HAP-1 (cell line): ENCODE data around the gene SPTLC2.
"Not testable (repeated sequence)": the region's sequence is repeated elsewhere in the genome, so short reads cannot be mapped to it uniquely, and the experiment has no call there.

Experiments
- DNase-seq, 2 experiments: peaks; one replicate each; pipeline ENCODE4 v3.0.0-alpha.2; 2016 to 2020; ENCODE audit warnings: low spot score in 2 of 2
- H3K27me3 ChIP-seq: fragments of 250-450 bp; sonication (Bioruptor Pico); 2 replicates; pipeline ENCODE4 v1.5.1; 2020; ENCODE audit warnings: low read depth, mild to moderate bottlenecking, moderate library complexity
- H3K36me3 ChIP-seq: fragments of 250-450 bp; sonication (Bioruptor Pico); replicated peaks from 2 replicates; pipeline ENCODE4 v1.5.1; 2020; ENCODE audit warnings: mild to moderate bottlenecking
- H3K4me1 ChIP-seq: fragments of 250-450 bp; sonication (Bioruptor Pico); 2 replicates; pipeline ENCODE4 v1.5.1; 2020; ENCODE audit warnings: mild to moderate bottlenecking
- H3K4me3 ChIP-seq: fragments of 250-450 bp; sonication (Bioruptor Pico); 2 replicates; pipeline ENCODE4 v1.5.1; 2020; ENCODE audit warnings: mild to moderate bottlenecking, moderate library complexity
- H3K9me3 ChIP-seq: fragments of 250-450 bp; sonication (Bioruptor Pico); 2 replicates; pipeline ENCODE4 v1.5.1; 2020; ENCODE audit warnings: mild to moderate bottlenecking, moderate library complexity
- in situ Hi-C: fragments of 300-500 bp; cut with MboI; formaldehyde crosslinking; loops from 3 replicates; pipeline ENCODE4 v1.14.3; 2020; ENCODE audit warnings: low sequenced_read_pairs, inconsistent platforms, mixed read lengths

Gene SPTLC2

DNA sequence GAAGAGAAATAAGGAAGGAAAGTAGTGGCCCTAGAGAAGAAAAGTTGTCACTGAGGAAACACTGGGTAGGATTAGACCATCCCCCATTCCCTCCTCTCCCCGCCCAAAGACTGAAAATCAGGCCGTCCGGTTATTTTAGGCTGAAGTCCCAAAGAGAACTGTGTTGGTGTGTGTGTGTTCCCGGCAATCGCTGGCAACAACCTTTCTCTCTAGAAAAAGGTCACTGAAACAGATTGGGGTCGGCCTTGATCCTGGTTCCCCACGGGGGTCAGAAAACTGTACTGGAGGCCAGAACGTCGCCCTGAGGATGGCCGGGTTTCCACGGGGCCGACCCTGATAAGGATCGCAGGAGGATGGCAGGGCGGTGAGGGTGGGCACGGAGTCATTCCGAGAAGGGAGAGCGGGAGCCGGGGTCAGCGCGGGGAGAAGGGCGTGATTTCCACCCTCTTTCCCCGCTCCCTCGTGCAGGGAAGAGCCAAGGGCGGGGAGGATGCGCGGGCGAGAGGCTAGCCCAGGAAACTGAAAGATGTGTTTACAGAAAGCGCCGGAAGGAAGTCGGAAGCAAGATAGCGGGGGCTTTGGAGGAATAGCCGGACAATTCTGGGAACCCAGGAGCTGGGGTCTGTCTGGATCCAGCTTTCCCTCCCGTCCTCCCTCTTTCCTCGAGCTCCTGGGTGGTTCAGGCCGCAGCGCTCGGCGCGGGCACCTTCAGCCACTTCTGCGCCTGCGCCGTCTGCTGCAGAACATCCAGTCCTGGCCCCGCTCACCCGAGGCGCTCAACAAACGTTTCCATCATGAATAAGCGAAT, 25.3 kb upstream of the SPTLC2 start:
- Histone ChIP-seq H3K9me3 (no peaks in the 10 kb centered on the region), H3K4me3 (no peak overlapping the region), H3K4me1 (peaks cover 4% of the 10 kb centered on the region), H3K27me3 (no peaks in the 10 kb centered on the region), H3K36me3 (no peaks in the 10 kb centered on the region)
- in situ Hi-C loops, result no loop called here
- DNase-seq, result peak in 1 of 2 experiments; percentile 49

- Histone ChIP-seq H3K27me3 (no peaks in the 10 kb centered on the region), H3K9me3 (no peaks in the 10 kb centered on the region), H3K4me1 (peaks cover 4% of the 10 kb centered on the region), H3K4me3 (no peak overlapping the region), H3K36me3 (no peaks in the 10 kb centered on the region)
- no peak for DNase-seq
- in situ Hi-C loops, result no loop called here
These were observed 24.5 kb upstream of the SPTLC2 start for GRCh38 chr14:77640756-77641533.

DNA sequence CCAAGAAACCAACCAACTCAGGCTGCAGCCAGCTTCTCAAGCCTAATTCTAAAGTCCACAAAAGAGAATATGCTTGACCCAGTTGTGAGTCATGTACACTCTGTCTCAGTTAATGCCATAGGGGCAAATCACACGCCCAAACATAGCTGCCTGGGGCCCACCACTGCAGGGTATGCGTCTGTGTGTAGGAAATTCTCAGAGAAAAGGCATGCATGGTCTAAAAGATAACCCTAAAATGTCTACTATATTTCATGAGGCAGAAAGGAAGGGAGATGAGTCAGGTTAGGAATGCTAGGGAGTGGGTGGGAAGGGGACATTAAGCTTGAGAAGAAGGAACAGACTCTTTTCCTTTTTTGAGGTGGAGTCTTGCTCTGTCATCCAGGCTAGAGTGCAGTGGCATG, 22.3 kb upstream of the SPTLC2 start:
- H3K27me3 ChIP-seq, result no peaks in the 10 kb centered on the region
- no peaks in the 10 kb centered on the region for H3K36me3 ChIP-seq
- no peak for DNase-seq
- in situ Hi-C loops, result no loop called here
- peaks cover 4% of the 10 kb centered on the region for H3K4me1 ChIP-seq
- peaks cover 7% of the 10 kb centered on the region; the same call in 1 of the 2 replicates for H3K9me3 ChIP-seq
- H3K4me3 ChIP-seq, result no peak overlapping the region

DNA sequence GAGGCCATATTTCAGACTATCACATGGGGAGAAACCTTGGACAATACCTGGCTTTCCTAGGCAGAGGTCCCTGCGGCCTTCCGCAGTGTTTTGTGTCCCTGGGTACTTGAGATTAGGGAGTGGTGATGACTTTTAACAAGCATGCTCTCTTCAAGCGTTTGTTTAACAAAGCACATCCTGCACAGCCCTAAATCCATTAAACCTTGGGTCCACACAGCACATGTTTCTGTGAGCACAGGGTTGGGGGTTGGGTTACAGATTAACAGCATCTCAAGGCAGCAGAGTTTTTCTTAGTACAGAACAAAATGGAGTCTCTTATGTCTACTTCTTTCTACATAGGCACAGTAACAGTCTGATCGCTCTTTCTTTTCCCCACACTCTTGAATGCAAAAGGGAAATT, 19.4 kb upstream of the SPTLC2 start:
- H3K27me3 ChIP-seq, H3K4me3 ChIP-seq, H3K4me1 ChIP-seq, H3K36me3 ChIP-seq, DNase-seq, in situ Hi-C loops: not testable (repeated sequence)
- peaks cover 14% of the 10 kb centered on the region for H3K9me3 ChIP-seq

- DNase-seq, H3K4me1 ChIP-seq, H3K27me3 ChIP-seq, H3K36me3 ChIP-seq, H3K4me3 ChIP-seq, in situ Hi-C loops: not testable (repeated sequence)
- peaks cover 14% of the 10 kb centered on the region for H3K9me3 ChIP-seq
These were observed 19.0 kb upstream of the SPTLC2 start for GRCh38 chr14:77635466-77635865.

DNA sequence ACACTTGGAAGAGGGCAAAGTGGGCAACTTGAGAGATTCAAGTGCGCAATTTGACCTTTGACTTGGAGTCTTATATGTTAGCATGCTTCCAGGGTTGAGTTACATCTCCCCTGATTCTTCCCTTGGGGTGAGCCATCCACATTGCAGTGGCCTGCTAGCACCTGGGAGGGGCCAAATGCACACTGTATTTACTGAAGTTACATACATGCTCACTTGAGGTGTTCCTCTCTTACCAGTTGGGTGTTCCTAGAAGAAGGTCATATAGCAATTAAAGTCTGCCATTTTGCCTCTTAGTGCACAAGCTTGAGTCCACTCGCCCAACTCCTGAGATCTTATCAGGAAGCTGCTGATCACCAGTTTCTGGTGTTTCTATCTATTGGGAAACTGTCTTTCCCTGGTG, 13.7 kb upstream of the SPTLC2 start:
- Histone ChIP-seq H3K36me3 (no peaks in the 10 kb centered on the region), H3K9me3 (peaks cover 14% of the 10 kb centered on the region), H3K4me3 (no peak overlapping the region), H3K27me3 (no peaks in the 10 kb centered on the region), H3K4me1 (no peaks in the 10 kb centered on the region)
- in situ Hi-C loops, result no loop called here
- no peak for DNase-seq

- in situ Hi-C loops, result no loop called here
- H3K36me3 ChIP-seq, result no peaks in the 10 kb centered on the region
- no peaks in the 10 kb centered on the region for H3K27me3 ChIP-seq
- no peaks in the 10 kb centered on the region for H3K4me1 ChIP-seq
- H3K4me3 ChIP-seq, result no peak overlapping the region
- no peaks in the 10 kb centered on the region for H3K9me3 ChIP-seq
- DNase-seq, result no peak
These were observed 8.9 kb upstream of the SPTLC2 start for GRCh38 chr14:77625360-77625759.

GRCh38 chr14:77623201-77623600, 6.8 kb upstream of the SPTLC2 start:
- H3K4me1 ChIP-seq, result no peaks in the 10 kb centered on the region
- no peaks in the 10 kb centered on the region for H3K27me3 ChIP-seq
- H3K9me3 ChIP-seq, result no peaks in the 10 kb centered on the region
- no peaks in the 10 kb centered on the region for H3K36me3 ChIP-seq
- in situ Hi-C loops, result no loop called here
- no peak for DNase-seq
- no peak overlapping the region for H3K4me3 ChIP-seq

DNA sequence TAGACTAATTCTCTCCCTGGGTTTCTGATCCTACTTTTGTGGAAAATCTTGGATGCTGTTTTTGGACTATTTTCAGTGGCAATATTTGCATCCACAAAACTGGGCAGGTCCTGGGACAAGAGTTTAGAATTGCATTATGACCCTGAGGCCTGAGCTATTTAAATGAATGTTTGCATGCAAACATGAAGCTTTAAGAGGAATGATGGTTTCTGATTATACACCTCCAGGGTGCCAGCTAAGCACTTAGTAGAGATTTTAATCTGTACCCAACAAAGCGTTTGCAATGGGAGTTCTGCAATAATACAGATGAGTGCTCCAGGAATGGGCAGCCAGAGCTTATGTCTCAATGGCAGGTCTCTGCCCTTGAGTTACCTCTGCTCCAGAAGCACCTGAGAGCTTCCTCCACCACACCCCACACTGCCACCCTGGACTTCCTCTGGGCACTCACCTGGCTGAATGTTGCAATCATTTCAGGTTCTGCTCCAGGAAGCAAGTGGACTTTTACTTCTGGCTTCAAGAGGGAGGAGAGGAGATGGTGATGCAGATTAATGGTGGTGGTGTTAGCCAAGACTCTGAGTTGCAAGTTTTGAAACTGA, 6.0 kb upstream of the SPTLC2 start:
- H3K36me3 ChIP-seq, result no peaks in the 10 kb centered on the region
- in situ Hi-C loops, result no loop called here
- no peak overlapping the region for H3K4me3 ChIP-seq
- H3K9me3 ChIP-seq, result no peaks in the 10 kb centered on the region
- peaks cover under 1% of the 10 kb centered on the region; the same call in 1 of the 2 replicates for H3K4me1 ChIP-seq
- DNase-seq, result no peak
- H3K27me3 ChIP-seq, result no peaks in the 10 kb centered on the region

- H3K36me3 ChIP-seq, result no peaks in the 10 kb centered on the region
- no peaks in the 10 kb centered on the region for H3K9me3 ChIP-seq
- no peaks in the 10 kb centered on the region for H3K27me3 ChIP-seq
- DNase-seq, result no peak
- in situ Hi-C loops, result no loop called here
- peaks cover 6% of the 10 kb centered on the region for H3K4me1 ChIP-seq
- no peak overlapping the region for H3K4me3 ChIP-seq
These were observed 3.9 kb upstream of the SPTLC2 start for GRCh38 chr14:77620222-77620870.

DNA sequence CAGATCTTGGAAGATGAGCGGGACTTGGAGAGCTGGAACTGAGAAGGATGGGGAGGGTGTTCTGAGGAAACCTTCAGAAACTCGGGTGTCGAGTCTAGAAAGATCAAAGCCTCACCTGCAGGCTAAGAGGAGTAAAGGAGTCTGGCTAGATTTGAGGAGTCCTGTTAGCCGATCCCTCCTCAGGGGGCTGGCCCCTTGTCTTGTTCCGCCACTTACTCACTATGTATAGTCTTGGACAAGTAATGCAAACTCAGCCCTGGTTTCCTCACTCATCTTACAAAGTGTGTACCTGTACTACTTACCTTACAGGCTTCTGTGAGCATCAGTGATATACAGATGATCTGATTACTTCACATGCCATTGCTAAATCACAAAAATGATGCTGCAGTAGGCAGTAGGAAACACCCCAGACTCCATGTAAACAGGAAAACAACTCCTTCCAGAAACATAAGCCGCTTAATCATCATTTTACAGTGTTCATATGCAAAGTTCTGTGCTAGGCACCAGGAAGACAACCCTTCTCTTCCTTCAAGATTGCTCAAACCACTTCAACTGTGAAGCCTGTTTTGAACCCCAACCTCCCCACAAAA, 2.0 kb upstream of the SPTLC2 start:
- Histone ChIP-seq H3K4me1 (peaks cover 9% of the 10 kb centered on the region), H3K4me3 (no peak overlapping the region)
- in situ Hi-C loops, result no loop called here

GRCh38 chr14:77616133-77616453, 344 bp downstream of the SPTLC2 start:
- H3K36me3 ChIP-seq, result no peaks in the 10 kb centered on the region
- DNase-seq, result no peak
- no peaks in the 10 kb centered on the region for H3K9me3 ChIP-seq
- peak overlapping the region; percentile 68 for H3K4me3 ChIP-seq
- H3K4me1 ChIP-seq, result peaks cover 25% of the 10 kb centered on the region
- in situ Hi-C loops, result no loop called here
- no peaks in the 10 kb centered on the region for H3K27me3 ChIP-seq

More for the DNA sequence above, 2.0 kb upstream of the SPTLC2 start:
- DNase-seq, result no peak
- Histone ChIP-seq H3K36me3 (no peaks in the 10 kb centered on the region), H3K9me3 (no peaks in the 10 kb centered on the region), H3K27me3 (no peaks in the 10 kb centered on the region)

- Histone ChIP-seq H3K27me3 (no peaks in the 10 kb centered on the region), H3K4me1 (peaks cover 25% of the 10 kb centered on the region), H3K36me3 (no peaks in the 10 kb centered on the region), H3K9me3 (no peaks in the 10 kb centered on the region), H3K4me3 (peak overlapping the region; percentile 68)
- DNase-seq, result peak in 1 of 2 experiments; percentile 30
- in situ Hi-C loops, result no loop called here
These were observed 890 bp downstream of the SPTLC2 start for GRCh38 chr14:77615361-77616132.
